ENCODE measurements around the gene TIMP3. TPM values are rescaled to one million over a fixed set of nuclear protein-coding genes. Genes with fewer than 3 reads are reported as not detected.

The TIMP3 gene
- total RNA-seq, 2 experiments from 2014 or later = not detected

- POLR2A ChIA-PET = no interaction called here
Measured at GRCh38 chr22:32771756-32772155, 29.7 kb upstream of the TIMP3 start.

GRCh38 chr22:32775957-32776356 is 25.5 kb upstream of the TIMP3 start:
- H3K27me3 Mint-ChIP-seq = no peaks in the 10 kb centered on the region
- CTCF ChIA-PET = no interaction called here
- no peaks in the 10 kb centered on the region for H3K4me1 Mint-ChIP-seq
- H3K4me3 Mint-ChIP-seq = no peak overlapping the region
- DNase-seq = no peak
- H3K9me3 Mint-ChIP-seq = no peaks in the 10 kb centered on the region
- POLR2A ChIA-PET = no interaction called here
- no peaks in the 10 kb centered on the region for H3K36me3 Mint-ChIP-seq (ENCODE audit: low read depth)
- no peak overlapping the region for H3K27ac Mint-ChIP-seq

More at GRCh38 chr22:32771756-32772155, 29.7 kb upstream of the TIMP3 start:
- H3K9me3 Mint-ChIP-seq = no peaks in the 10 kb centered on the region
- CTCF ChIA-PET = no interaction called here
- H3K4me1 Mint-ChIP-seq = no peaks in the 10 kb centered on the region
- no peak for DNase-seq
- H3K4me3 Mint-ChIP-seq = no peak overlapping the region
- no peaks in the 10 kb centered on the region for H3K27me3 Mint-ChIP-seq
- no peaks in the 10 kb centered on the region for H3K36me3 Mint-ChIP-seq (ENCODE audit: low read depth)
- H3K27ac Mint-ChIP-seq = no peak overlapping the region

GRCh38 chr22:32776397-32776796 is 25.1 kb upstream of the TIMP3 start:
- POLR2A ChIA-PET = no interaction called here
- Mint-ChIP-seq H3K36me3 (ENCODE audit: low read depth) (no peaks in the 10 kb centered on the region), H3K4me3 (no peak overlapping the region), H3K4me1 (no peaks in the 10 kb centered on the region), H3K27ac (no peak overlapping the region), H3K27me3 (no peaks in the 10 kb centered on the region), H3K9me3 (no peaks in the 10 kb centered on the region)
- DNase-seq = no peak
- CTCF ChIA-PET = no interaction called here

- CTCF ChIA-PET = interaction anchor here (0.9 kb wide), 1 partner anchor 20 kb away, joined by 3 read pairs; no protein-coding TSS in a partner anchor
- H3K9me3 Mint-ChIP-seq = no peaks in the 10 kb centered on the region
- no peak overlapping the region for H3K27ac Mint-ChIP-seq
- no peaks in the 10 kb centered on the region for H3K27me3 Mint-ChIP-seq
- H3K36me3 Mint-ChIP-seq (ENCODE audit: low read depth) = no peaks in the 10 kb centered on the region
- H3K4me1 Mint-ChIP-seq = no peaks in the 10 kb centered on the region
- no peak overlapping the region for H3K4me3 Mint-ChIP-seq
- POLR2A ChIA-PET = no interaction called here
- no peak for DNase-seq
Measured at GRCh38 chr22:32776802-32777201, 24.7 kb upstream of the TIMP3 start.

DNA sequence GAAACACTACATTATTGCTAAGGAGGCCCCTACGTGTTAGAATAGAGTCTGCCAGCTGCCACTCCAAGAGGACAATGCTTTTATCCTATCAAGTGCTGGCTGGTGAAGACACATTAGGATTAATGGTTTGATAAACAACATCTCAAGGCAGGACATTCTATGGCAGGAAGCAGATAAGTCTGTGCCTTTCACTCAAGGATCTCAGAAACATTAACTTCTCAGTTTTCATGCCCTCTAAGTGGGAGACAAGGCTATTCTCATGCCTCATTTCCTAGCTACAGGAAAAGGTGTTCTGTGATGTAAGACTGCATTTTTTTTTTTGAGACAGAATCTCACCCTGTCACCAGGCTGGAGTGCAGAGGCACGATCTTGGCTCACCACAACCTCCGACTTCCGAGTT is 23.5 kb upstream of the TIMP3 start:
- H3K4me1 Mint-ChIP-seq = no peaks in the 10 kb centered on the region
- ChIA-PET CTCF (interaction anchor here (0.9 kb wide), 1 partner anchor 19 kb away, joined by 3 read pairs; no protein-coding TSS in a partner anchor), POLR2A (no interaction called here)
- H3K36me3 Mint-ChIP-seq (ENCODE audit: low read depth) = no peaks in the 10 kb centered on the region
- H3K27me3 Mint-ChIP-seq = no peaks in the 10 kb centered on the region
- H3K27ac Mint-ChIP-seq = no peak overlapping the region
- no peaks in the 10 kb centered on the region for H3K9me3 Mint-ChIP-seq
- no peak for DNase-seq
- no peak overlapping the region for H3K4me3 Mint-ChIP-seq

GRCh38 chr22:32780726-32781310 is 20.7 kb upstream of the TIMP3 start:
- POLR2A ChIA-PET = no interaction called here
- Mint-ChIP-seq H3K36me3 (ENCODE audit: low read depth) (no peaks in the 10 kb centered on the region), H3K27ac (no peak overlapping the region), H3K4me3 (no peak overlapping the region), H3K9me3 (no peaks in the 10 kb centered on the region), H3K27me3 (no peaks in the 10 kb centered on the region), H3K4me1 (no peaks in the 10 kb centered on the region)
- no peak for DNase-seq
- CTCF ChIA-PET = no interaction called here

DNA sequence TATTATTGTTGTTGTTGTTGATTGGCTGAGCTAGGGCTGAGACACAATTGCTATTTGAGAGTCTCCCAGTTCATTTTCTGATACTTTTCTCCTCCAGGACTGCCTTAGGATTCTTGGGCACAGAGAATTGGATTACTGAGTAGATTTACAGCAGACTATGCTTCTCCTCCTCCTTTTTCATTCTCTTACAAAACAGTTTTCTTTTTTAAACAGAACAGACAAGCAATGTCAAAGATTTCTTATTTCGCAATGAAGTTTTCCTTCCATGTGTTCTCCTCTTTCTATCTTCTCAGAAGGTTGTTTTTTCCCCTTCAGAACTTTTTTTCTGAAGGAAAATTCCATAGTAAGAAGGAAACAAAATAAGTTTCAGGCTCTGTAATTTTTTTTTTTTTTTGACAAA is 19.8 kb upstream of the TIMP3 start:
- Mint-ChIP-seq H3K4me1 (no peaks in the 10 kb centered on the region), H3K27ac (no peak overlapping the region), H3K27me3 (no peaks in the 10 kb centered on the region), H3K36me3 (ENCODE audit: low read depth) (no peaks in the 10 kb centered on the region), H3K9me3 (no peaks in the 10 kb centered on the region), H3K4me3 (no peak overlapping the region)
- ChIA-PET CTCF (interaction anchor here (0.7 kb wide), 1 partner anchor 84 kb away, joined by 4 read pairs; no protein-coding TSS in a partner anchor), POLR2A (no interaction called here)
- no peak for DNase-seq

- no peaks in the 10 kb centered on the region for H3K36me3 Mint-ChIP-seq (ENCODE audit: low read depth)
- no peak for DNase-seq
- no peaks in the 10 kb centered on the region for H3K4me1 Mint-ChIP-seq
- ChIA-PET POLR2A (no interaction called here), CTCF (no interaction called here)
- no peaks in the 10 kb centered on the region for H3K9me3 Mint-ChIP-seq
- H3K27ac Mint-ChIP-seq = no peak overlapping the region
- no peaks in the 10 kb centered on the region for H3K27me3 Mint-ChIP-seq
- H3K4me3 Mint-ChIP-seq = no peak overlapping the region
Measured at GRCh38 chr22:32785321-32786026, 16.0 kb upstream of the TIMP3 start.

DNA sequence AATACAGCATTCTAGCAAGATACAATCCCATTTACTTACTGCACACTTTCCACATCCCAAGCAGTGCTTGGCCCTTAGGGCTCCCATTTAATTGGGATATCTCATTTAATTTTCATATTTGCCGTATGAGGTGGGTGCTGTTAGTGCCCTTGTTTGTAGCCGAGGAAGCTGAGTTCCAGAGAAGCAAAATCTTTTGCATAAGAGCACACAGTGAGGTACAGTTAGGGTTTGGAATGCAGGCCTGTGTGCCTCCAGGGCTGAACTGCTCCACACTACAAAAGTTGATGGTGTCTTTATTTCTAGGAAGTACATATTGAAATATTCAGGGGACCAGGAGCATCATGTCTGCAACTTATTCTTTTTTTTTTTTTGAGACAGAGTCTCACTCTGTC is 15.5 kb upstream of the TIMP3 start:
- ChIA-PET CTCF (no interaction called here), POLR2A (no interaction called here)
- Mint-ChIP-seq H3K9me3 (no peaks in the 10 kb centered on the region), H3K27me3 (no peaks in the 10 kb centered on the region), H3K27ac (no peak overlapping the region), H3K4me3 (no peak overlapping the region), H3K36me3 (ENCODE audit: low read depth) (no peaks in the 10 kb centered on the region), H3K4me1 (no peaks in the 10 kb centered on the region)
- no peak for DNase-seq

- H3K27ac Mint-ChIP-seq = no peak overlapping the region
- H3K27me3 Mint-ChIP-seq = no peaks in the 10 kb centered on the region
- no peaks in the 10 kb centered on the region for H3K9me3 Mint-ChIP-seq
- no peak for DNase-seq
- ChIA-PET POLR2A (no interaction called here), CTCF (interaction anchor here (2.3 kb wide), 1 partner anchor 8 kb away, joined by 13 read pairs; no protein-coding TSS in a partner anchor)
- no peak overlapping the region for H3K4me3 Mint-ChIP-seq
- H3K36me3 Mint-ChIP-seq (ENCODE audit: low read depth) = no peaks in the 10 kb centered on the region
- no peaks in the 10 kb centered on the region for H3K4me1 Mint-ChIP-seq
Measured at GRCh38 chr22:32788904-32789624, 12.4 kb upstream of the TIMP3 start.

DNA sequence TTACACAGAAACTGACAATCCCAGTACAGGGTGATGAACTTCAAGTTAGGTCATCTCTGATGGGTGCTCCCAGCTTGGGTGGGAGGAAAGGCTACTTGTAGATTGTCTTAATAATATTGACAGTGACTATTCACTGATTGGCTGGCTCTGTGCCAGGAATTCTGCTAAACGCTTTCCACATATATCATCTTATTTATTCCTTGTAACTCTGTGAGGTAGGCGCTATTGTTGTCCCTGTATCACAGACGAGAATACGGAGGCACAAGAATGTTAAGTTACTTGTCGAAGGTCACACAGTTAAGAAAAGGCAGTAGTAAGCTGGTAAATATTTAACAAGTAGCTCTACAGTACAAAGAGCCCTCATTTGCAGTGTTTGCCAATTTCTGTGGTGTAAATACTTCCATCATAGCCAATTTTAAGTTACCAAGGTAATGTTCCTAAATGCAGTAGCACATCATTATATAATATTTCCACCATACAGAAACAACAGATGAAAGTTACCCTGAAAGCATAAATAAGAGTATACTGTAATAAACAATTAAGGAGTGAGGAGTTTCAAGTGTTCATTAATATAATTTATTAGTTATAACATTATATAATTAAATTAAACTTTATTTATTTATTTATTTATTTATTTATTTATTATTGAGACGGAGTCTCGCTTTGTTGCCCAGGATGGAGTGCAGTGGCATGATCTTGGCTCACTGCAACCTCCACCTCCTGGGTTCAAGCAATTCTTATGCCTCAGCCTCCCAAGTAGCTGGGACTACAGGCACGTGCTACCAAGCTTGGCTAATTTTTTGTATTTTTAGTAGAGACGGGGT is 11.5 kb upstream of the TIMP3 start:
- Mint-ChIP-seq H3K9me3 (no peaks in the 10 kb centered on the region), H3K4me1 (no peaks in the 10 kb centered on the region), H3K27me3 (peaks cover 2% of the 10 kb centered on the region), H3K4me3 (no peak overlapping the region), H3K36me3 (ENCODE audit: low read depth) (no peaks in the 10 kb centered on the region), H3K27ac (no peak overlapping the region)
- ChIA-PET CTCF (interaction anchor here (0.6 kb wide), 1 partner anchor 216 kb away, joined by 4 read pairs; no protein-coding TSS in a partner anchor), POLR2A (no interaction called here)
- DNase-seq = no peak

- H3K27ac Mint-ChIP-seq = no peak overlapping the region
- H3K36me3 Mint-ChIP-seq (ENCODE audit: low read depth) = no peaks in the 10 kb centered on the region
- ChIA-PET CTCF (no interaction called here), POLR2A (no interaction called here)
- H3K27me3 Mint-ChIP-seq = peaks cover 7% of the 10 kb centered on the region
- no peaks in the 10 kb centered on the region for H3K9me3 Mint-ChIP-seq
- H3K4me1 Mint-ChIP-seq = no peaks in the 10 kb centered on the region
- H3K4me3 Mint-ChIP-seq = no peak overlapping the region
- DNase-seq = no peak
Measured at GRCh38 chr22:32791056-32791455, 10.4 kb upstream of the TIMP3 start.

GRCh38 chr22:32791485-32791884 is 10.0 kb upstream of the TIMP3 start:
- POLR2A ChIA-PET = no interaction called here
- CTCF ChIA-PET = no interaction called here

More at GRCh38 chr22:32791485-32791884, 10.0 kb upstream of the TIMP3 start:
- H3K4me3 Mint-ChIP-seq = no peak overlapping the region
- H3K4me1 Mint-ChIP-seq = no peaks in the 10 kb centered on the region
- no peaks in the 10 kb centered on the region for H3K36me3 Mint-ChIP-seq (ENCODE audit: low read depth)
- H3K27ac Mint-ChIP-seq = no peak overlapping the region
- no peak for DNase-seq
- H3K9me3 Mint-ChIP-seq = no peaks in the 10 kb centered on the region
- H3K27me3 Mint-ChIP-seq = peaks cover 7% of the 10 kb centered on the region

All from activated CD4-positive, alpha-beta memory T cell treated with anti-CD3 and anti-CD28 coated beads, Interleukin-2, amount 10 ng/mL, durations not matched to agents 7 days and 5 days (primary cell).